Natural killer cell (primary cell): ENCODE results near the gene CENPL. TPM values are rescaled to one million over a fixed set of nuclear protein-coding genes. Genes with fewer than 3 reads are reported as not detected.

Experiments
- ATAC-seq, 3 donors: fragments of 150-1000 bp in 2 of 3; fragments of 200-7000 bp in 1 of 3; cut with Tn5 transposase; 1 replicate in 1 of 3; 2 replicates in 2 of 3; pipeline ENCODE4 v1.10.0; 2021; ENCODE audit warnings: mild to moderate bottlenecking in 2 of 3, moderate library complexity in 2 of 3
- DNase-seq, 2 donors: peaks; one replicate each; pipeline versions ENCODE4 v3.0.0 to v3.0.0-alpha.2; 2013 to 2021; ENCODE audit warnings: mixed read lengths in 1 of 2
- H3K27ac ChIP-seq: one replicate; pipeline ENCODE4 v1.5.1; 2013; ENCODE audit warnings: mild to moderate bottlenecking, low read length
- H3K27me3 ChIP-seq: one replicate; pipeline ENCODE4 v1.6.1; 2013; ENCODE audit warnings: low read length; ENCODE audit not compliant: control insufficient read depth, insufficient read depth
- H3K36me3 ChIP-seq: one replicate; pipeline ENCODE4 v1.6.1; 2013; ENCODE audit warnings: low read length; ENCODE audit not compliant: control insufficient read depth, insufficient read depth
- H3K4me1 ChIP-seq: one replicate; pipeline ENCODE4 v1.6.1; 2013; ENCODE audit warnings: low read length; ENCODE audit not compliant: control insufficient read depth, insufficient read depth
- H3K4me3 ChIP-seq: one replicate; pipeline ENCODE4 v1.5.1; 2013; ENCODE audit warnings: low read length
- H3K9me3 ChIP-seq: one replicate; pipeline ENCODE4 v1.6.1; 2013; ENCODE audit warnings: low read length; ENCODE audit not compliant: control insufficient read depth, insufficient read depth
- H3K27ac Mint-ChIP-seq, 2 donors: one replicate each; pipeline ENCODE4 v1.8.0; 2022; ENCODE audit warnings: mild to moderate bottlenecking in 2 of 2, mixed read lengths in 2 of 2, moderate library complexity in 1 of 2
- H3K27me3 Mint-ChIP-seq, 2 donors: one replicate each; pipeline ENCODE4 v1.8.0; 2022; ENCODE audit warnings: low read depth in 2 of 2, mixed read lengths in 2 of 2
- H3K36me3 Mint-ChIP-seq: one replicate; pipeline ENCODE4 v1.8.0; 2022; ENCODE audit warnings: mixed read lengths
- H3K4me1 Mint-ChIP-seq, 2 donors: one replicate each; pipeline ENCODE4 v1.8.0; 2022; ENCODE audit warnings: mixed read lengths in 2 of 2
- H3K4me3 Mint-ChIP-seq: one replicate; pipeline ENCODE4 v1.8.0; 2022; ENCODE audit warnings: mild to moderate bottlenecking, moderate library complexity, mixed read lengths
- H3K9me3 Mint-ChIP-seq, 2 donors: one replicate each; pipeline ENCODE4 v1.8.0; 2022; ENCODE audit warnings: mixed read lengths in 2 of 2
- CTCF ChIP-seq: fragments of 200-600 bp; IDR thresholded peaks from one replicate; pipeline ENCODE4 v1.8.0; 2022; ENCODE audit warnings: antibody characterized with exemption
- WGBS: methylation state at CpG from one replicate; pipeline ENCODE4 v1.1.7; 2013; ENCODE audit warnings: missing lambda C conversion rate; ENCODE audit not compliant: insufficient coverage; 5-methylcytosine and 5-hydroxymethylcytosine counted together
- intact Hi-C: fragments of 100-400 bp; cut with micrococcal nuclease; formaldehyde crosslinking; loops from one replicate; pipeline ENCODE4 v1.14.2; 2022
- total RNA-seq, 4 donors: library from RNA; stranded (reverse); fragments of 120-200 nt in 1 of 4; gene quantifications; one replicate each; pipeline versions ENCODE4 v1.2.3 to v1.2.4, GENCODE V29; 2013 to 2022

Gene CENPL
- total RNA-seq, 3 donors from 2014 or later (not counting 1 experiment from before 2014, with no cell fraction given) = 8.8 to 16.4 (median 10.0) TPM

GRCh38 chr1:173870252-173871075, 45.8 kb upstream of the CENPL start:
- H3K36me3 ChIP-seq = peaks cover 25% of the 10 kb centered on the region
- H3K4me3 ChIP-seq = no peak overlapping the region
- Mint-ChIP-seq H3K36me3 (peaks cover 14% of the 10 kb centered on the region), H3K4me1 (peaks cover 65 to 68% of the 10 kb centered on the region in 2 donors), H3K4me3 (peak overlapping the region; percentile 98), H3K9me3 (no peaks in the 10 kb centered on the region), H3K27me3 (no peaks in the 10 kb centered on the region), H3K27ac (peak overlapping the region; percentile 91 to 97)
- peak overlapping the region; percentile 57 for H3K27ac ChIP-seq
- no peak for TF ChIP-seq CTCF
- intact Hi-C loops = no loop called here
- DNase-seq (peak; percentile 39 to 68), ATAC-seq (peak; percentile 7 to 19 (median 16))
- H3K9me3 ChIP-seq = no peaks in the 10 kb centered on the region
- no peaks in the 10 kb centered on the region for H3K27me3 ChIP-seq
- 61% methylated on average over 15 of the region's 15 CpGs for WGBS
- peaks cover 28% of the 10 kb centered on the region for H3K4me1 ChIP-seq

- 0% methylated on average over 4 of the region's 5 CpGs for WGBS
- peaks cover 80 to 81% of the 10 kb centered on the region in 2 donors for H3K4me1 Mint-ChIP-seq
- no peaks in the 10 kb centered on the region for H3K9me3 Mint-ChIP-seq
- DNase-seq (no peak), ATAC-seq (no peak)
- peak overlapping the region; percentile 77 for H3K27ac ChIP-seq
- peak overlapping the region; percentile 91 to 97 for H3K27ac Mint-ChIP-seq
- peaks cover 27% of the 10 kb centered on the region for H3K36me3 Mint-ChIP-seq
- peak overlapping the region; percentile 86 for H3K4me3 ChIP-seq
- H3K27me3 ChIP-seq = no peaks in the 10 kb centered on the region
- H3K9me3 ChIP-seq = no peaks in the 10 kb centered on the region
- no peak for TF ChIP-seq CTCF
- no peaks in the 10 kb centered on the region for H3K27me3 Mint-ChIP-seq
- H3K4me3 Mint-ChIP-seq = peak overlapping the region; percentile 98
- intact Hi-C loops = loop anchor here (2.0 to 10.0 kb wide), 3 partner anchors 153 to 348 kb away; partner anchors contain the start of gene RC3H1
- peaks cover 32% of the 10 kb centered on the region for H3K36me3 ChIP-seq
- H3K4me1 ChIP-seq = peaks cover 32% of the 10 kb centered on the region
Observed at GRCh38 chr1:173869021-173869359, 44.3 kb upstream of the CENPL start.

GRCh38 chr1:173868266-173869020, 43.8 kb upstream of the CENPL start, which contains the start of gene ZBTB37:
Gene ZBTB37, plus strand, starts transcription at chr1:173868380. Its CDS starts 1,846 bp downstream, at chr1:173870226.
- no peaks in the 10 kb centered on the region for H3K9me3 Mint-ChIP-seq
- TF ChIP-seq CTCF = no peak
- H3K4me3 Mint-ChIP-seq = peak within 1 kb of the TSS; percentile 98
- peaks cover 32% of the 10 kb centered on the region for H3K4me1 ChIP-seq
- H3K36me3 Mint-ChIP-seq = peaks cover 33% of the 10 kb centered on the region
- H3K27ac ChIP-seq = peak within 1 kb of the TSS; percentile 77
- no peaks in the 10 kb centered on the region for H3K9me3 ChIP-seq
- H3K27ac Mint-ChIP-seq = peak within 1 kb of the TSS; percentile 91 to 97
- intact Hi-C loops = loop anchor here (2.0 to 10.0 kb wide), 3 partner anchors 154 to 348 kb away; partner anchors contain the start of gene RC3H1
- under 1% methylated on average over 53 of the region's 53 CpGs for WGBS
- ATAC-seq (peak; percentile 20 to 43 (median 25)), DNase-seq (peak; percentile 62 to 90)
- H3K27me3 Mint-ChIP-seq = no peaks in the 10 kb centered on the region
- H3K36me3 ChIP-seq = peaks cover 36% of the 10 kb centered on the region
- no peaks in the 10 kb centered on the region for H3K27me3 ChIP-seq
- H3K4me3 ChIP-seq = peak within 1 kb of the TSS; percentile 86
- H3K4me1 Mint-ChIP-seq = peaks cover 82 to 83% of the 10 kb centered on the region in 2 donors
